NCI-H2227 treated with DMSO at 0.1 percent for 48 hours (cell line): ENCODE data around the gene ADRB1.

Experiments
- DNase-seq: peaks from one replicate; lab custom pipeline; 2025; lab: John Stamatoyannopoulos, UW

ADRB1 gene

GRCh38 chr10:114057855-114058254, 14.2 kb downstream of the ADRB1 start:
- no peak for DNase-seq

- DNase-seq: no peak
Observed at GRCh38 chr10:114058297-114058696, 14.6 kb downstream of the ADRB1 start.

GRCh38 chr10:114059561-114059960, 15.9 kb downstream of the ADRB1 start:
- DNase-seq: no peak

GRCh38 chr10:114060456-114060855, 16.8 kb downstream of the ADRB1 start:
- DNase-seq: no peak

GRCh38 chr10:114061148-114061547, 17.5 kb downstream of the ADRB1 start:
- no peak for DNase-seq

- no peak for DNase-seq
Observed at GRCh38 chr10:114061789-114062188, 18.1 kb downstream of the ADRB1 start.

GRCh38 chr10:114064151-114065048, 20.7 kb downstream of the ADRB1 start:
- DNase-seq: no peak

- no peak for DNase-seq
Observed at GRCh38 chr10:114065049-114065435, 21.4 kb downstream of the ADRB1 start.

GRCh38 chr10:114068054-114068707, 24.5 kb downstream of the ADRB1 start:
- DNase-seq: no peak

- no peak for DNase-seq
Observed at GRCh38 chr10:114070710-114071109, 27.0 kb downstream of the ADRB1 start.

- no peak for DNase-seq
Observed at GRCh38 chr10:114071178-114071577, 27.5 kb downstream of the ADRB1 start.

GRCh38 chr10:114073395-114074186, 29.9 kb downstream of the ADRB1 start:
- no peak for DNase-seq

- DNase-seq: no peak
Observed at GRCh38 chr10:114075093-114075492, 31.4 kb downstream of the ADRB1 start.

GRCh38 chr10:114077347-114077746, 33.7 kb downstream of the ADRB1 start:
- no peak for DNase-seq

- DNase-seq: no peak
Observed at GRCh38 chr10:114077815-114078219, 34.2 kb downstream of the ADRB1 start.

GRCh38 chr10:114078346-114078745, 34.7 kb downstream of the ADRB1 start:
- DNase-seq: no peak

- no peak for DNase-seq
Observed at GRCh38 chr10:114079421-114079820, 35.8 kb downstream of the ADRB1 start.

GRCh38 chr10:114081911-114082583, 38.4 kb downstream of the ADRB1 start:
- no peak for DNase-seq

- DNase-seq: no peak
Observed at GRCh38 chr10:114083040-114083439, 39.4 kb downstream of the ADRB1 start.

- DNase-seq: no peak
Observed at GRCh38 chr10:114084215-114084614, 40.5 kb downstream of the ADRB1 start.

GRCh38 chr10:114087255-114087654, 43.6 kb downstream of the ADRB1 start:
- no peak for DNase-seq

GRCh38 chr10:114087655-114088054, 44.0 kb downstream of the ADRB1 start:
- DNase-seq: no peak
